ENCODE results near the gene ZNF546. TPM values are rescaled to one million over a fixed set of nuclear protein-coding genes. Genes with fewer than 3 reads are reported as not detected.
"Not testable (repeated sequence)": the region's sequence is repeated elsewhere in the genome, so short reads cannot be mapped to it uniquely, and the experiment has no call there.

ZNF546 gene
- total RNA-seq, 4 donors from 2014 or later = 0.53 to 2.5 (median 0.80) TPM

- no peak overlapping the region for H3K27ac ChIP-seq
- no peak for DNase-seq
- intact Hi-C loops (cut with DNase I) = no loop called here
- H3K4me3 ChIP-seq = no peak overlapping the region
- 94 to 97% methylated on average over 2 of the region's 2 CpGs for WGBS, 2 donors
- no peak for TF ChIP-seq CTCF (IDR thresholded peaks at IDR 0.05)
- TF ChIP-seq POLR2A (IDR thresholded peaks at IDR 0.05) = no peak
- peaks cover 20 to 90% (median 82%) of the 10 kb centered on the region in 3 donors for H3K9me3 ChIP-seq
- no peaks in the 10 kb centered on the region for H3K27me3 ChIP-seq
- H3K4me1 ChIP-seq = no peaks in the 10 kb centered on the region
- no peaks in the 10 kb centered on the region for H3K36me3 ChIP-seq
Observed at GRCh38 chr19:40033989-40034560, 37.2 kb downstream of the ZNF546 start.

- peaks cover 20 to 71% (median 65%) of the 10 kb centered on the region in 3 donors for H3K9me3 ChIP-seq
Observed at GRCh38 chr19:40035996-40036395, 39.1 kb downstream of the ZNF546 start.

GRCh38 chr19:40038047-40038446 lies 41.2 kb downstream of the ZNF546 start:
- intact Hi-C loops (cut with DNase I); H3K27ac ChIP-seq; H3K27me3 ChIP-seq; H3K4me1 ChIP-seq; DNase-seq; H3K4me3 ChIP-seq; H3K36me3 ChIP-seq: not testable (repeated sequence)
- H3K9me3 ChIP-seq = peaks cover 16 to 57% (median 45%) of the 10 kb centered on the region in 3 donors
- 88 to 91% methylated on average over 1 of the region's 3 CpGs for WGBS, 2 donors

More at GRCh38 chr19:40035996-40036395, 39.1 kb downstream of the ZNF546 start:
- no peak for DNase-seq
- Histone ChIP-seq H3K4me1 (no peaks in the 10 kb centered on the region), H3K4me3 (no peak overlapping the region), H3K27ac (no peak overlapping the region), H3K27me3 (no peaks in the 10 kb centered on the region), H3K36me3 (no peaks in the 10 kb centered on the region)
- 92 to 97% methylated on average over 4 of the region's 4 CpGs for WGBS, 2 donors
- intact Hi-C loops (cut with DNase I) = no loop called here
- no peak for TF ChIP-seq CTCF (IDR thresholded peaks at IDR 0.05)
- TF ChIP-seq POLR2A (IDR thresholded peaks at IDR 0.05) = no peak

GRCh38 chr19:40041718-40042117 lies 44.9 kb downstream of the ZNF546 start:
- H3K27me3 ChIP-seq; H3K4me3 ChIP-seq; H3K4me1 ChIP-seq; DNase-seq; H3K27ac ChIP-seq; intact Hi-C loops (cut with DNase I): not testable (repeated sequence)
- 94 to 100% methylated on average over 1 of the region's 1 CpG for WGBS, 2 donors
- Histone ChIP-seq H3K36me3 (peaks cover 16 to 38% (median 25%) of the 10 kb centered on the region in 3 donors), H3K9me3 (peaks cover 0 to 56% (median 34%) of the 10 kb centered on the region in 3 donors)

GRCh38 chr19:40053491-40053890 lies 56.6 kb downstream of the ZNF546 start:
- WGBS, 2 donors = 96% methylated on average over 2 of the region's 2 CpGs
- peaks cover 0 to 23% (median 0%) of the 10 kb centered on the region in 3 donors for H3K36me3 ChIP-seq
- no peak for TF ChIP-seq CTCF (IDR thresholded peaks at IDR 0.05)
- peaks cover 0 to 18% (median 0%) of the 10 kb centered on the region in 3 donors for H3K9me3 ChIP-seq
- H3K27me3 ChIP-seq = no peaks in the 10 kb centered on the region
- intact Hi-C loops (cut with DNase I) = no loop called here
- H3K4me3 ChIP-seq = no peak overlapping the region
- DNase-seq = no peak
- H3K4me1 ChIP-seq = peaks cover 0 to 30% (median 14%) of the 10 kb centered on the region in 3 donors
- no peak overlapping the region for H3K27ac ChIP-seq

- TF ChIP-seq POLR2A (IDR thresholded peaks at IDR 0.05) (no peak), CTCF (IDR thresholded peaks at IDR 0.05) (no peak)
- peaks cover 0 to 12% (median 0%) of the 10 kb centered on the region in 3 donors for H3K36me3 ChIP-seq
- H3K4me3 ChIP-seq = peak overlapping the region in 1 of 4 donors; percentile 89
- no peaks in the 10 kb centered on the region for H3K27me3 ChIP-seq
- peaks cover 0 to 18% (median 3%) of the 10 kb centered on the region in 3 donors for H3K9me3 ChIP-seq
- peaks cover 0 to 30% (median 14%) of the 10 kb centered on the region in 3 donors for H3K4me1 ChIP-seq
- no peak for DNase-seq
- intact Hi-C loops (cut with DNase I) = no loop called here
- no peak overlapping the region for H3K27ac ChIP-seq
- WGBS, 2 donors = 83 to 85% methylated on average over 9 of the region's 9 CpGs
Observed at GRCh38 chr19:40054632-40055031, 57.8 kb downstream of the ZNF546 start.

Data from esophagus squamous epithelium (tissue), 5 donors.